HG03571 (cell line): Measurements from ENCODE around the gene FAM200B.

Source experiments
- ATAC-seq: cut with Tn5 transposase; IDR thresholded peaks from one replicate; pipeline ENCODE4 v1.9.1; 2021; ENCODE audit not compliant: unreplicated experiment

The FAM200B gene

GRCh38 chr4:15681372-15682241 lies at the start of gene FAM200B:
TSS of gene FAM200B (plus strand) at chr4:15681827. CDS start at chr4:15686978, 5,151 bp downstream.
- ATAC-seq, result peak; percentile 90

- ATAC-seq, result no peak
Measured at GRCh38 chr4:15636818-15637217, 44.8 kb upstream of the FAM200B start.

DNA sequence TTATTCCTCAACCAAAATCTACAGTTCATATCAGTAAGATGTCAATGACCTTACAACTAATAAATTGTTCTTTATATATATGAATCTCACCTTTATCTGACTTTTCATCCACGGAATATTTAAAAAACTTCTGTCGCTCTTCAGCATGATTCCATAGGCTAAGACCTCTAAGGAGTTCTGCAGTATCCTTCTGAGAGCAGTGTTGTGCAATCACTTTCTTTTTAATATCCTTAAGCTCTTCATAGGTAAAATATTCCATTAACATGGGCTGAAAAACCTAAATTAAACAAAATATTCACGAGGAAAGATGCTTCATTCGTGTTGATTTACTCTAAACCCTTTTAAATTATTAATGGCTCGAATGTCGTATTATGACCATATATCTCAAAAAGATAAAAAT lies 43.2 kb upstream of the FAM200B start:
- ATAC-seq, result no peak

- no peak for ATAC-seq
Measured at GRCh38 chr4:15648600-15648999, 33.0 kb upstream of the FAM200B start.

GRCh38 chr4:15649914-15650545 lies 31.6 kb upstream of the FAM200B start:
- ATAC-seq, result no peak

GRCh38 chr4:15651676-15652075 lies 30.0 kb upstream of the FAM200B start:
- no peak for ATAC-seq

- no peak for ATAC-seq
Measured at GRCh38 chr4:15652191-15652590, 29.4 kb upstream of the FAM200B start.

DNA sequence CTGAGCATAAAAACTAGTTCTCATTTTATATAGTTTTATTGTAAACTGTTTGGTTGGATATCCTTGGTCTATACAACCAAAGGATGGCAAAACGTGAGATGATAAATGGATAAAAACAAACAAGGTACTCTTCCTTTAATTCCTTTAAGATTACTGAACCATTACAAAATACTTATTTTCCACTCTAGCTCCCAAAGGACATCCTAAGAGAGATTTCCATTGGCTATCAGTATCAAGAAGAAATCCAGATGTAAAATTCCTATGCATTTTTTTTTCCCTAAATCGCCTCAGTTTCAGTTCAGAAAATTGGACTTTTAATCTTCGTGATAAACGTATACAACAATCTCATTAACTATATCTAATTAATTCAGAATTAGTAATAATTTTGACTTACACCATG lies 28.8 kb upstream of the FAM200B start:
- ATAC-seq, result no peak

DNA sequence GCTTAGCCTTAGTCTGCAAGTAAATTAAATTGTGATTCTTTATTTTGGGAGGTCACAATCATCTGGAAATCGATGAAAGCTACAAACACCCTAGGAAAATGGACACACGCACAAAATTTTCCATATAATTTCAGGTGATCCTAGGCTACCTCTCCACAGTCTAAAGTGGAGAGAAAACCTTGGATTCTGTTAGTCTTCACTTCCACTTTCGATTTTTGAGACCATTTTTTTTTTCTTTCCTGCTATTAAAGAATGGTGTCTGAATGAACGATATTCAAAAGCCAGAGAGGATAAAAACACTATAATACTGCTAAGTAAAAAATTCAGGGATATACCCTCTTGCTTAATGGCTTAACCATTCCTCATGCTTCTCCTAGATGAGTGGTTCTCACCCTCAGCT lies 28.2 kb upstream of the FAM200B start:
- no peak for ATAC-seq

DNA sequence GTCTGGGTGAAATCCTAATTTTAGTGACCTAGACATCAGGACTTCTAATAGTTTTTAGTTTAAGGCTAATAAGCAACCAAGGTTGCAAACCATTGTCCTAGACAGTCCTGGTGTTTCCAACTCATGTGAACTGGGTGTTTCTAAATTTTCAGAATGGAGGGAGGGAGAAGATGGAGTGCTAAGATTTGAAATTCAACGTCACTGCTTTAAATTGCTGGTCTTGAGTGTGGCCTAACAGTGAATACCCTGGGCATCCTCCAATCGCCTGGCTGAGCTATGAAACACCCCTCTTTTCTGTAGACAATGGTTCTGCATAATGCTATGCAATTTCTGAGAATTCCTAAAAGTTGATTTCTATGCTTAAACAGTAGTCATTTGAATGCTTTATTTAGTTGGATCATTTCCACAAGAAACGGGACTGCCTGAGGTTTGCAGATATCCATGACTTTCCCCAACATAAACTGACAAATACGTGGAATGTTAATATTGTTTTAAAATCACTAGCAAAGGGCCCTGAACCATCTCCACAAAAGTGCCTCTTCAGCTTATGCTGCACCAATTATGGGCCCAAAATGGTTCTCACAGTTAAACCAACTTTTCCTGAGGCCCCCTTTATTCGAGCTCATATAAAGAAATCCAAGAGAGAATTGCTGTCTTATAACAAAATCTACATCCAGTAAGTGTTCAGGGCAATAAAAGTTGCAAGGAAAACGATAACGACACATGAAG lies 27.6 kb upstream of the FAM200B start:
- ATAC-seq, result peak; percentile 22

DNA sequence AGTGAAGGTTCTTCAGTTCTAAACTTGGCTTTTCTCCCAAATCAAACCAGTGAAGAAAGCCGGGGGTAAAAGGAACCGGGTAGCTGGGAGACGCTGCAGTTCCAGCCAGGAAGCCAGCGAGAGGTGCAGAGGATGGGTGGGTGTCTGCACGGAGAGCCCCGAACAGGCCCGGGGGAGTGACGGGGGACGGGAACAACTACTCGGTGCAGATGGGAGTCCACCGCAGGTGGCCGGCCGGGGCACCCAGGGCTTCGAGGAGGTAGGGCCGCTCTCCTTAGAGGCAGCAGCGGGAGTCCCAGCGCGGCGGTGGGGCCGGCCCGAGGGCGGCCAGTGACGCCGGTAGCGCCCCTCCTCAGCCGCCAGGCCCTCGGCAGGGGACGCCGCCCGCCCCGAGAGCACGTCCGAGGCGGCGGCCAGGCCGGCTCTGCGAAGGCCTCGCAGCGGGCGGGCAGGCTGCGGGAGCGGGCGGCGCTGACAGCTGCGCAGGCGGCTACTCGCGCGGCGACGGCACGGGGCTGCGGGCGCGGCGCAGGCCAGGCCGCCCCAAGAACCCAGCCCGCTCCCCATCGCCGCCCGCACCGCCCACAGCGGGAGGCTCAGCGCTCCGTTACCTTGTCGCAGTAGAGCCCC lies 26.9 kb upstream of the FAM200B start:
- ATAC-seq, result peak; percentile 49

GRCh38 chr4:15655223-15656037 lies 26.2 kb upstream of the FAM200B start, which contains the start of gene FBXL5:
TSS of gene FBXL5 (minus strand) at chr4:15655357. CDS start at chr4:15655287, 70 bp downstream.
- peak; percentile 66 for ATAC-seq

- no peak for ATAC-seq
Measured at GRCh38 chr4:15656038-15656470, 25.6 kb upstream of the FAM200B start.

DNA sequence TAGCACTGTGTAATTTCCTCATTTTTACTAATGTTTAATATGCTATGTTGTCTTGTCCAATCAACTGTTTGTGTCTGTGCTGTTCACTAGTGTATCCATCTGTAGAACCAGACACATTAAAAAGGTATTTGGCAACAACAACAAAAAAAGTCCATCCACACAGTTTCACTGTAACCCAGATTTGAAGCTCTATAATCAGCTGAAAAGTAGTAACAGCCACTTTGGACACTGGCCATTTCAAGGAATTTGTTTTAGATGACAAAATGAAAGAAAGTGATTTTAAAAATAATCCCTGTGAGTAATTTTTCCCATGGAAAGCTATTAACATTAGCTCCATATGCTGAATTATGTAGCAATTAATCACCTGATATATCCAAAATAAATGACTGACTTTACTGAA lies 24.3 kb upstream of the FAM200B start:
- no peak for ATAC-seq

DNA sequence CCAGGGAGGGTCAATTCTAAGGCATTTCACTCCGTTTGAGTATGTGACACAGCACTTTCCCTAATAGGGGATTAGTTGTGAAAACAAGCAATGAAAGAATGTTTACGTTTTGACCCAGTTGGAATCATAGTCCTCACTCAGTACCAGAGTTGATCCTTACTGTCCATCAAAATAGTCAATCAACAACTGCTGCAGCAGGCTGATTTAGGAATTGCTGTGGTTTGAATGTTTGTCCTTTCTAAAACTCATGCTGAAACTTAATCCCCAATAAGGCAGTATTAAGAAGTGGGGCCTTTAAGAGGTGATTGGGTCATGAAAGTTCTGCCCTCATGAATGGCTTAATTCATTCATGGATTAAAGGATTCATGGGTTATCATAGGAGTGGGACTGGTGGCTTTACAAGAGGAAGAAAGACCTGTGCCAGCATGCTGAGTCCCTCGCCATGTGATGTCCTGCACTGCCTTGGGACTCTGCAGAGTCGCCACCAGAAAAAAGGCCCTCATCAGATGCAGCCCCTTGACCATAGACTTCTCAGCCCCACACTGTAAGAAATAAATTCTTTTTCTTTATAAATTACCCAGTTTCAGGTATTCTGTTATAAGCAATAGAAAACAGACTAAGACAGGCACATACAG lies 23.4 kb upstream of the FAM200B start:
- no peak for ATAC-seq

DNA sequence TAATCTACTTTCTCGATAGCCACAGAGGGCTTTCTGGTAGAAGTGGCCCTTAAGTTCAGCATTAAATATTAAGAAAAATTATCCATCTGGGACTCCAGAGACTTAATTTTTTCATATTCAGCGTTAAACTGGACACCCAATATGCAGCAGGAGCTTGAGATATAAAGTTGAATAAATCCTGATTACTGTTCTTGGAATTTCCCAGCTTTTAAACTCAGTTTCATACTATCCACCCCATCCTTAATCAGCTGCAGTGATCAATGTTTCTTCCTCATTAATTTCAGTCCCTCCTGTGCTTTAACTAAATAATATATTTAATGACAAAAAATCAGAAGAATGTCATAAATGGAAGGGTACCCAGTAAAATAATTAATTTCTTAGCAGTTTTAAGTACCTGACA lies 22.8 kb upstream of the FAM200B start:
- no peak for ATAC-seq

GRCh38 chr4:15659768-15660570 lies 21.7 kb upstream of the FAM200B start:
- no peak for ATAC-seq

GRCh38 chr4:15665753-15666365 lies 15.8 kb upstream of the FAM200B start:
- no peak for ATAC-seq

DNA sequence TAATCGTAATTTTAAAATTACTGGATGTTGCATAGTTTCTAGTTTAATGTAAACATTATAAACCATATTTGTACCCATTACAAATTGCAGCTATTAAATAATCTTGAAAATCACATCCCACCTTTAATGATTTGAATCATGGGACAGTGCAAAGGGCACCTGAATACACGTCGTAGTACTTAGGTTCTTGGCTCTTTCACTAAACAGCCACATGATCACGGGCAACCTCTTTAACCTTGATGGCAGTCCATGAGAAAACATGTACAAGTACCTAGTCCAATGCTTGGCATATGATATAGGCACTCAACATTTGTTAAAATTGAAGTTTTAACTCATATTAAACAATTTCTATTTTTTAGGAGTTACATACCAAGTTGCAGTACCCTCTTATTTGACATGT lies 14.6 kb upstream of the FAM200B start:
- ATAC-seq, result no peak
